GM19240 (cell line): Measurements from ENCODE around the gene ABCD3.
"Not testable (repeated sequence)": the region's sequence is repeated elsewhere in the genome, so short reads cannot be mapped to it uniquely, and the experiment has no call there.

ENCODE experiments used
- DNase-seq: peaks from one replicate; pipeline ENCODE4 v3.0.0; 2011; ENCODE audit warnings: low spot score; ENCODE audit not compliant: insufficient read length

The ABCD3 gene

GRCh38 chr1:94413311-94413710 is 4.9 kb upstream of the ABCD3 start:
- DNase-seq = no peak

GRCh38 chr1:94416901-94417727 is 1.1 kb upstream of the ABCD3 start:
- no peak for DNase-seq

- DNase-seq = no peak
Observed at GRCh38 chr1:94417728-94417977, 536 bp upstream of the ABCD3 start.

GRCh38 chr1:94418664-94419655 is 771 bp downstream of the ABCD3 start:
- DNase-seq = peak; percentile 3

GRCh38 chr1:94422115-94422820 is 4.1 kb downstream of the ABCD3 start:
- no peak for DNase-seq

- no peak for DNase-seq
Observed at GRCh38 chr1:94425821-94426484, 7.8 kb downstream of the ABCD3 start.

GRCh38 chr1:94426485-94426870 is 8.3 kb downstream of the ABCD3 start:
- not testable (repeated sequence) for DNase-seq

GRCh38 chr1:94428441-94428840 is 10.3 kb downstream of the ABCD3 start:
- no peak for DNase-seq

- not testable (repeated sequence) for DNase-seq
Observed at GRCh38 chr1:94428927-94429528, 10.8 kb downstream of the ABCD3 start.

GRCh38 chr1:94430066-94430465 is 11.9 kb downstream of the ABCD3 start:
- DNase-seq = not testable (repeated sequence)

- no peak for DNase-seq
Observed at GRCh38 chr1:94433866-94434265, 15.7 kb downstream of the ABCD3 start.

GRCh38 chr1:94434365-94435045 is 16.3 kb downstream of the ABCD3 start:
- DNase-seq = no peak

- DNase-seq = no peak
Observed at GRCh38 chr1:94438692-94439276, 20.6 kb downstream of the ABCD3 start.

GRCh38 chr1:94440088-94440487 is 21.9 kb downstream of the ABCD3 start:
- DNase-seq = no peak

GRCh38 chr1:94443067-94443466 is 24.9 kb downstream of the ABCD3 start:
- not testable (repeated sequence) for DNase-seq

- not testable (repeated sequence) for DNase-seq
Observed at GRCh38 chr1:94444819-94445218, 26.6 kb downstream of the ABCD3 start.

- not testable (repeated sequence) for DNase-seq
Observed at GRCh38 chr1:94445733-94446132, 27.5 kb downstream of the ABCD3 start.

GRCh38 chr1:94446177-94446576 is 28.0 kb downstream of the ABCD3 start:
- DNase-seq = not testable (repeated sequence)

- not testable (repeated sequence) for DNase-seq
Observed at GRCh38 chr1:94448741-94449140, 30.6 kb downstream of the ABCD3 start.

- no peak for DNase-seq
Observed at GRCh38 chr1:94456736-94457135, 38.5 kb downstream of the ABCD3 start.
